ENCODE results near the gene AKAP14. TPM values are rescaled to one million over a fixed set of nuclear protein-coding genes. Genes with fewer than 3 reads are reported as not detected.

AKAP14 gene
- total RNA-seq, 1 donor from 2014 or later, result not detected

GRCh38 chrX:119935215-119935874 lies 39.7 kb downstream of the AKAP14 start:
- no peaks in the 10 kb centered on the region for H3K4me1 Mint-ChIP-seq (ENCODE audit: unreplicated experiment)

GRCh38 chrX:119941336-119941735 lies 45.6 kb downstream of the AKAP14 start:
- no peak overlapping the region for H3K4me3 Mint-ChIP-seq (ENCODE audit: unreplicated experiment)
- peaks cover 4% of the 10 kb centered on the region for H3K27me3 Mint-ChIP-seq (ENCODE audit: unreplicated experiment)
- H3K27ac Mint-ChIP-seq (ENCODE audit: unreplicated experiment), result no peak overlapping the region
- H3K4me1 Mint-ChIP-seq (ENCODE audit: unreplicated experiment), result peaks cover 10% of the 10 kb centered on the region
- TF ChIP-seq, protein P1, sequence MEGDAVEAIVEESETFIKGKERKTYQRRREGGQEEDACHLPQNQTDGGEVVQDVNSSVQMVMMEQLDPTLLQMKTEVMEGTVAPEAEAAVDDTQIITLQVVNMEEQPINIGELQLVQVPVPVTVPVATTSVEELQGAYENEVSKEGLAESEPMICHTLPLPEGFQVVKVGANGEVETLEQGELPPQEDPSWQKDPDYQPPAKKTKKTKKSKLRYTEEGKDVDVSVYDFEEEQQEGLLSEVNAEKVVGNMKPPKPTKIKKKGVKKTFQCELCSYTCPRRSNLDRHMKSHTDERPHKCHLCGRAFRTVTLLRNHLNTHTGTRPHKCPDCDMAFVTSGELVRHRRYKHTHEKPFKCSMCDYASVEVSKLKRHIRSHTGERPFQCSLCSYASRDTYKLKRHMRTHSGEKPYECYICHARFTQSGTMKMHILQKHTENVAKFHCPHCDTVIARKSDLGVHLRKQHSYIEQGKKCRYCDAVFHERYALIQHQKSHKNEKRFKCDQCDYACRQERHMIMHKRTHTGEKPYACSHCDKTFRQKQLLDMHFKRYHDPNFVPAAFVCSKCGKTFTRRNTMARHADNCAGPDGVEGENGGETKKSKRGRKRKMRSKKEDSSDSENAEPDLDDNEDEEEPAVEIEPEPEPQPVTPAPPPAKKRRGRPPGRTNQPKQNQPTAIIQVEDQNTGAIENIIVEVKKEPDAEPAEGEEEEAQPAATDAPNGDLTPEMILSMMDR (IDR thresholded peaks at IDR 0.05; ENCODE audit: unreplicated experiment), result no peak
- peaks cover 4% of the 10 kb centered on the region for H3K36me3 Mint-ChIP-seq (ENCODE audit: low read depth, unreplicated experiment)
- DNase-seq (ENCODE audit: low spot score), result no peak
- no peaks in the 10 kb centered on the region for H3K9me3 Mint-ChIP-seq (ENCODE audit: unreplicated experiment)

More at GRCh38 chrX:119935215-119935874, 39.7 kb downstream of the AKAP14 start:
- Mint-ChIP-seq H3K27me3 (ENCODE audit: unreplicated experiment) (peaks cover 2% of the 10 kb centered on the region), H3K9me3 (ENCODE audit: unreplicated experiment) (no peaks in the 10 kb centered on the region), H3K4me3 (ENCODE audit: unreplicated experiment) (peak overlapping the region; percentile 57), H3K36me3 (ENCODE audit: low read depth, unreplicated experiment) (no peaks in the 10 kb centered on the region), H3K27ac (ENCODE audit: unreplicated experiment) (no peak overlapping the region)
- DNase-seq (ENCODE audit: low spot score), result no peak
- TF ChIP-seq, protein P1 (IDR thresholded peaks at IDR 0.05; ENCODE audit: unreplicated experiment), result no peak

GRCh38 chrX:119942173-119942819 lies 46.6 kb downstream of the AKAP14 start:
- no peak for DNase-seq (ENCODE audit: low spot score)
- peak overlapping the region; percentile 93 for H3K27ac Mint-ChIP-seq (ENCODE audit: unreplicated experiment)
- peaks cover 4% of the 10 kb centered on the region for H3K36me3 Mint-ChIP-seq (ENCODE audit: low read depth, unreplicated experiment)
- H3K9me3 Mint-ChIP-seq (ENCODE audit: unreplicated experiment), result no peaks in the 10 kb centered on the region
- peaks cover 4% of the 10 kb centered on the region for H3K27me3 Mint-ChIP-seq (ENCODE audit: unreplicated experiment)
- peak overlapping the region; percentile 99 for H3K4me3 Mint-ChIP-seq (ENCODE audit: unreplicated experiment)
- H3K4me1 Mint-ChIP-seq (ENCODE audit: unreplicated experiment), result peaks cover 10% of the 10 kb centered on the region
- TF ChIP-seq, protein P1 (IDR thresholded peaks at IDR 0.05; ENCODE audit: unreplicated experiment), result no peak

- TF ChIP-seq, protein P1 (IDR thresholded peaks at IDR 0.05; ENCODE audit: unreplicated experiment), result no peak
- peak overlapping the region; percentile 93 for H3K27ac Mint-ChIP-seq (ENCODE audit: unreplicated experiment)
- H3K36me3 Mint-ChIP-seq (ENCODE audit: low read depth, unreplicated experiment), result peaks cover 4% of the 10 kb centered on the region
- H3K4me3 Mint-ChIP-seq (ENCODE audit: unreplicated experiment), result peak overlapping the region; percentile 99
- H3K9me3 Mint-ChIP-seq (ENCODE audit: unreplicated experiment), result no peaks in the 10 kb centered on the region
- H3K4me1 Mint-ChIP-seq (ENCODE audit: unreplicated experiment), result peaks cover 10% of the 10 kb centered on the region
- no peak for DNase-seq (ENCODE audit: low spot score)
- peaks cover 4% of the 10 kb centered on the region for H3K27me3 Mint-ChIP-seq (ENCODE audit: unreplicated experiment)
Measured at GRCh38 chrX:119942831-119943184, 47.1 kb downstream of the AKAP14 start.
